SJCRH30 (cell line): ENCODE results near the gene CDY2B. TPM values are rescaled to one million over a fixed set of nuclear protein-coding genes. Genes with fewer than 3 reads are reported as not detected.

Source experiments
- total RNA-seq: library from RNA; depleted of rRNA; stranded (reverse); fragments of >200 nt; shearing (Covaris generic); gene quantifications from 2 replicates; pipeline ENCODE4 v1.2.3, GENCODE V29; 2014; rRNA removed

Gene CDY2B
- total RNA-seq, 1 experiment from 2014 or later, result not detected

Other genes starting within 250 kb of the CDY2B start
- not detected in 2 replicates for gene CDY2A, start 145.6 kb upstream of the CDY2B start, total RNA-seq